Liver (tissue), 9 donors: ENCODE results near the gene NOL11. TPM values are rescaled to one million over a fixed set of nuclear protein-coding genes. Genes with fewer than 3 reads are reported as not detected.
"Not testable (repeated sequence)": the region's sequence is repeated elsewhere in the genome, so short reads cannot be mapped to it uniquely, and the experiment has no call there.

Experiments
- DNase-seq: peaks from one replicate; pipeline ENCODE4 v3.0.0-alpha.2; 2017; ENCODE audit warnings: low spot score
- H3K27ac ChIP-seq, 2 donors: one replicate each; pipeline ENCODE4 v1.7.0; 2013; ENCODE audit warnings: inconsistent platforms in 2 of 2, low read length in 2 of 2, control low read depth in 1 of 2, low read depth in 1 of 2, mild to moderate bottlenecking in 1 of 2
- H3K27me3 ChIP-seq, 4 donors: one replicate each; pipeline versions ENCODE4 v1.6.1 to v1.7.0; 2013; ENCODE audit warnings: low read length in 3 of 4, inconsistent platforms in 1 of 4, mild to moderate bottlenecking in 1 of 4, moderate library complexity in 1 of 4; ENCODE audit not compliant: control insufficient read depth in 4 of 4, insufficient read depth in 4 of 4
- H3K36me3 ChIP-seq, 4 donors: one replicate each; pipeline versions ENCODE4 v1.6.1 to v1.7.0; 2013; ENCODE audit warnings: low read length in 3 of 4, mild to moderate bottlenecking in 3 of 4, low read depth in 1 of 4, moderate library complexity in 1 of 4; ENCODE audit not compliant: control insufficient read depth in 4 of 4, insufficient read depth in 3 of 4
- H3K4me1 ChIP-seq, 4 donors: one replicate each; pipeline versions ENCODE4 v1.6.1 to v1.7.0; 2013; ENCODE audit warnings: low read length in 3 of 4, mild to moderate bottlenecking in 3 of 4, moderate library complexity in 1 of 4; ENCODE audit not compliant: control insufficient read depth in 4 of 4, insufficient read depth in 4 of 4
- H3K4me3 ChIP-seq, 3 donors: one replicate each; pipeline versions ENCODE4 v1.6.1 to v1.7.0; 2013; ENCODE audit warnings: low read length in 3 of 3, control low read depth in 1 of 3, low read depth in 1 of 3, mild to moderate bottlenecking in 1 of 3
- H3K9ac ChIP-seq, 2 donors: one replicate each; pipeline ENCODE4 v1.7.0; 2013; ENCODE audit warnings: low read length in 2 of 2, mild to moderate bottlenecking in 2 of 2, moderate library complexity in 2 of 2, control low read depth in 1 of 2, low read depth in 1 of 2
- H3K9me3 ChIP-seq, 4 donors: one replicate each; pipeline versions ENCODE4 v1.6.1 to v1.7.0; 2013; ENCODE audit warnings: low read length in 3 of 4; ENCODE audit not compliant: control insufficient read depth in 4 of 4
- EGR1 ChIP-seq, 2 donors: IDR thresholded peaks; 2 replicates each; pipeline ENCODE4 v1.6.1; 2016 to 2018; ENCODE audit warnings: antibody characterized with exemption in 2 of 2, low read depth in 2 of 2
- FOXA1 ChIP-seq: IDR thresholded peaks from 2 replicates; pipeline ENCODE4 v1.6.1; 2016; ENCODE audit warnings: antibody characterized with exemption
- FOXA2 ChIP-seq: IDR thresholded peaks from 2 replicates; pipeline ENCODE4 v1.6.1; 2016; ENCODE audit warnings: antibody characterized with exemption
- GABPA ChIP-seq, 2 donors: IDR thresholded peaks in 1 of 2; conservative IDR thresholded peaks in 1 of 2; 2 replicates each; pipeline ENCODE4 v1.6.1; 2016; ENCODE audit warnings: antibody characterized with exemption in 2 of 2, mild to moderate bottlenecking in 1 of 2, moderate library complexity in 1 of 2
- HNF4A ChIP-seq, 2 donors: conservative IDR thresholded peaks; 2 replicates each; pipeline ENCODE4 v1.6.1; 2016; ENCODE audit warnings: antibody characterized with exemption in 2 of 2, mild to moderate bottlenecking in 2 of 2
- HNF4G ChIP-seq: IDR thresholded peaks from 2 replicates; pipeline ENCODE4 v1.6.1; 2016; ENCODE audit warnings: antibody characterized with exemption
- JUND ChIP-seq, 2 donors: IDR thresholded peaks; 2 replicates each; pipeline ENCODE4 v1.6.1; 2016; ENCODE audit warnings: antibody characterized with exemption in 2 of 2
- NR2F2 ChIP-seq: IDR thresholded peaks from 2 replicates; pipeline ENCODE4 v1.6.1; 2016; ENCODE audit warnings: antibody characterized with exemption
- RAD21 ChIP-seq, 2 donors: IDR thresholded peaks; 2 replicates each; pipeline ENCODE4 v1.6.1; 2016; ENCODE audit warnings: antibody characterized with exemption in 2 of 2, mild to moderate bottlenecking in 2 of 2
- RXRA ChIP-seq, 2 donors: IDR thresholded peaks; 2 replicates each; pipeline ENCODE4 v1.6.1; 2017 to 2018; ENCODE audit warnings: antibody characterized with exemption in 2 of 2, mild to moderate bottlenecking in 1 of 2
- SP1 ChIP-seq: IDR thresholded peaks from 2 replicates; pipeline ENCODE4 v1.6.1; 2018; ENCODE audit warnings: antibody characterized with exemption, mild to moderate bottlenecking
- TAF1 ChIP-seq: conservative IDR thresholded peaks from 2 replicates; pipeline ENCODE4 v1.6.1; 2016; ENCODE audit warnings: antibody characterized with exemption, mild to moderate bottlenecking
- YY1 ChIP-seq: IDR thresholded peaks from 2 replicates; pipeline ENCODE4 v1.6.1; 2016; ENCODE audit warnings: antibody characterized with exemption, mild to moderate bottlenecking
- ZBTB33 ChIP-seq: IDR thresholded peaks from 2 replicates; pipeline ENCODE4 v1.6.1; 2016; ENCODE audit warnings: antibody characterized with exemption
- whole genome bisulfite sequencing: extraction: QIAGEN DNeasy Blood & Tissue Kit; methylation state at CpG from one replicate; pipeline ENCODE4 v1.1.7; 2013; 5-methylcytosine and 5-hydroxymethylcytosine counted together
- polyA plus RNA-seq, 2 donors: library from polyadenylated mRNA; stranded (reverse) in 1 of 2; unstranded in 1 of 2; fragments of 200-250 nt in 1 of 2; fragments of >200 nt in 1 of 2; fragmentation: Nextera tagmentation in 1 of 2; extraction: Ambion mirVana in 1 of 2; gene quantifications; one replicate each; pipeline versions ENCODE4 v1.2.1 to v1.2.3, GENCODE V29; 2013 to 2015
- total RNA-seq, 2 donors: library from RNA; depleted of rRNA; stranded (reverse); fragments of >200 nt; gene quantifications; one replicate each; pipeline ENCODE4 v1.2.3, GENCODE V29; 2014
- TF ChIP-seq, protein P1 (sequence below): IDR thresholded peaks from 2 replicates; pipeline ENCODE4 v1.6.1; 2016; ENCODE audit warnings: antibody characterized with exemption, mild to moderate bottlenecking
- TF ChIP-seq, protein P2 (sequence below): IDR thresholded peaks from 2 replicates; pipeline ENCODE4 v1.6.1; 2016; ENCODE audit warnings: antibody characterized with exemption
- TF ChIP-seq, protein P3 (sequence below): IDR thresholded peaks from 2 replicates; pipeline ENCODE4 v1.6.1; 2016; ENCODE audit warnings: antibody characterized with exemption
- donor health status: healthy.
- donor health status: healthy.
- donor health status: healthy.
- donor health status: healthy.
- donor health status: healthy.

Gene NOL11
- total and polyA plus RNA-seq, 4 donors, result 11.8 to 27.2 (median 20.7) TPM

GRCh38 chr17:67700725-67701119, 17.0 kb upstream of the NOL11 start:
- 89% methylated on average over 1 of the region's 1 CpG for WGBS
- H3K27ac ChIP-seq, result no peak overlapping the region
- H3K9ac ChIP-seq, result no peak overlapping the region
- H3K4me1 ChIP-seq, result no peaks in the 10 kb centered on the region
- H3K4me3 ChIP-seq, result no peak overlapping the region
- no peaks in the 10 kb centered on the region for H3K27me3 ChIP-seq
- no peak for DNase-seq
- no peaks in the 10 kb centered on the region for H3K9me3 ChIP-seq
- no peaks in the 10 kb centered on the region for H3K36me3 ChIP-seq
- no peak for TF ChIP-seq RAD21 (IDR thresholded peaks at IDR 0.05)
- TF ChIP-seq NR2F2, result no peak
- no peak for TF ChIP-seq TAF1
- no peak for TF ChIP-seq HNF4G
- no peak for TF ChIP-seq EGR1 (IDR thresholded peaks at IDR 0.05; ENCODE audit: low read depth in 2 of 2)
- no peak for TF ChIP-seq HNF4A (conservative IDR thresholded peaks at IDR 0.05)
- no peak for TF ChIP-seq RXRA (IDR thresholded peaks at IDR 0.05)
- TF ChIP-seq, protein P1, sequence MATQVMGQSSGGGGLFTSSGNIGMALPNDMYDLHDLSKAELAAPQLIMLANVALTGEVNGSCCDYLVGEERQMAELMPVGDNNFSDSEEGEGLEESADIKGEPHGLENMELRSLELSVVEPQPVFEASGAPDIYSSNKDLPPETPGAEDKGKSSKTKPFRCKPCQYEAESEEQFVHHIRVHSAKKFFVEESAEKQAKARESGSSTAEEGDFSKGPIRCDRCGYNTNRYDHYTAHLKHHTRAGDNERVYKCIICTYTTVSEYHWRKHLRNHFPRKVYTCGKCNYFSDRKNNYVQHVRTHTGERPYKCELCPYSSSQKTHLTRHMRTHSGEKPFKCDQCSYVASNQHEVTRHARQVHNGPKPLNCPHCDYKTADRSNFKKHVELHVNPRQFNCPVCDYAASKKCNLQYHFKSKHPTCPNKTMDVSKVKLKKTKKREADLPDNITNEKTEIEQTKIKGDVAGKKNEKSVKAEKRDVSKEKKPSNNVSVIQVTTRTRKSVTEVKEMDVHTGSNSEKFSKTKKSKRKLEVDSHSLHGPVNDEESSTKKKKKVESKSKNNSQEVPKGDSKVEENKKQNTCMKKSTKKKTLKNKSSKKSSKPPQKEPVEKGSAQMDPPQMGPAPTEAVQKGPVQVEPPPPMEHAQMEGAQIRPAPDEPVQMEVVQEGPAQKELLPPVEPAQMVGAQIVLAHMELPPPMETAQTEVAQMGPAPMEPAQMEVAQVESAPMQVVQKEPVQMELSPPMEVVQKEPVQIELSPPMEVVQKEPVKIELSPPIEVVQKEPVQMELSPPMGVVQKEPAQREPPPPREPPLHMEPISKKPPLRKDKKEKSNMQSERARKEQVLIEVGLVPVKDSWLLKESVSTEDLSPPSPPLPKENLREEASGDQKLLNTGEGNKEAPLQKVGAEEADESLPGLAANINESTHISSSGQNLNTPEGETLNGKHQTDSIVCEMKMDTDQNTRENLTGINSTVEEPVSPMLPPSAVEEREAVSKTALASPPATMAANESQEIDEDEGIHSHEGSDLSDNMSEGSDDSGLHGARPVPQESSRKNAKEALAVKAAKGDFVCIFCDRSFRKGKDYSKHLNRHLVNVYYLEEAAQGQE, result no peak

GRCh38 chr17:67702861-67703260, 14.9 kb upstream of the NOL11 start:
- WGBS, result 95% methylated on average over 8 of the region's 8 CpGs
- not testable (repeated sequence) for DNase-seq

GRCh38 chr17:67707442-67707841, 10.3 kb upstream of the NOL11 start:
- Histone ChIP-seq H3K27me3 (no peaks in the 10 kb centered on the region), H3K4me3 (no peak overlapping the region), H3K27ac (no peak overlapping the region), H3K9me3 (no peaks in the 10 kb centered on the region), H3K36me3 (no peaks in the 10 kb centered on the region), H3K9ac (no peak overlapping the region), H3K4me1 (no peaks in the 10 kb centered on the region)
- 83% methylated on average over 2 of the region's 2 CpGs for whole genome bisulfite sequencing
- DNase-seq, result no peak
- TF ChIP-seq, protein P2, sequence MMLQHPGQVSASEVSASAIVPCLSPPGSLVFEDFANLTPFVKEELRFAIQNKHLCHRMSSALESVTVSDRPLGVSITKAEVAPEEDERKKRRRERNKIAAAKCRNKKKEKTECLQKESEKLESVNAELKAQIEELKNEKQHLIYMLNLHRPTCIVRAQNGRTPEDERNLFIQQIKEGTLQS, result no peak
- TF ChIP-seq, protein P1, result no peak
- no peak for TF ChIP-seq HNF4G
- no peak for TF ChIP-seq RAD21 (IDR thresholded peaks at IDR 0.05)
- TF ChIP-seq NR2F2, result no peak
- TF ChIP-seq GABPA (IDR thresholded peaks at IDR 0.05 in 1 of 2, conservative IDR thresholded peaks at IDR 0.05 in 1 of 2), result no peak
- no peak for TF ChIP-seq RXRA (IDR thresholded peaks at IDR 0.05)
- TF ChIP-seq TAF1, result no peak
- no peak for TF ChIP-seq EGR1 (IDR thresholded peaks at IDR 0.05; ENCODE audit: low read depth in 2 of 2)
- no peak for TF ChIP-seq ZBTB33
- TF ChIP-seq FOXA1, result no peak
- TF ChIP-seq, protein P3, sequence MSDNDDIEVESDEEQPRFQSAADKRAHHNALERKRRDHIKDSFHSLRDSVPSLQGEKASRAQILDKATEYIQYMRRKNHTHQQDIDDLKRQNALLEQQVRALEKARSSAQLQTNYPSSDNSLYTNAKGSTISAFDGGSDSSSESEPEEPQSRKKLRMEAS, result no peak
- TF ChIP-seq YY1, result no peak
- no peak for TF ChIP-seq JUND (IDR thresholded peaks at IDR 0.05)
- no peak for TF ChIP-seq FOXA2
- TF ChIP-seq SP1, result no peak

More at GRCh38 chr17:67702861-67703260, 14.9 kb upstream of the NOL11 start:
- H3K4me1 ChIP-seq, H3K27me3 ChIP-seq, H3K27ac ChIP-seq, H3K4me3 ChIP-seq, H3K36me3 ChIP-seq, H3K9ac ChIP-seq, H3K9me3 ChIP-seq: not testable (repeated sequence)
